Measurements from ENCODE around the gene SORBS1.

Gene SORBS1

GRCh38 chr10:95421782-95422181 lies 139.4 kb downstream of the SORBS1 start:
- no peaks in the 10 kb centered on the region for H3K4me1 ChIP-seq (ENCODE audit: control insufficient read depth in 1 of 2, insufficient read depth in 2 of 2, low read length in 2 of 2)
- H3K79me2 ChIP-seq (ENCODE audit: control insufficient read depth, insufficient read depth, low read length, poor library complexity) = no peaks in the 10 kb centered on the region
- H3K27ac ChIP-seq (ENCODE audit: low read depth, low read length) = no peak overlapping the region
- no peak overlapping the region for H3K4me2 ChIP-seq (ENCODE audit: low read length)
- no peak overlapping the region for H3K23ac ChIP-seq (ENCODE audit: low read length)
- H4K91ac ChIP-seq (ENCODE audit: low read depth, low read length) = no peak overlapping the region
- H2AK5ac ChIP-seq (ENCODE audit: low read length) = no peak overlapping the region
- no peak overlapping the region for H3K4me3 ChIP-seq (ENCODE audit: low read depth, low read length)
- no peak overlapping the region for H2BK120ac ChIP-seq (ENCODE audit: insufficient read depth, low read length, poor library complexity)
- no CpG with 5 or more reads among the region's 3 CpGs for WGBS (ENCODE audit: extremely low coverage, insufficient coverage, insufficient read length)
- H3K79me1 ChIP-seq (ENCODE audit: low read length) = no peaks in the 10 kb centered on the region
- no peaks in the 10 kb centered on the region for H3K9me3 ChIP-seq (ENCODE audit: insufficient read depth, low read depth, low read length)
- no peak overlapping the region for H2BK5ac ChIP-seq (ENCODE audit: low read depth, low read length, poor library complexity)
- no peaks in the 10 kb centered on the region for H3K27me3 ChIP-seq (ENCODE audit: insufficient read depth, low read length)
- H4K8ac ChIP-seq (ENCODE audit: low read depth, low read length) = no peak overlapping the region
- no peak overlapping the region for H3K9ac ChIP-seq (ENCODE audit: low read length)
- no peak overlapping the region for H4K12ac ChIP-seq (ENCODE audit: low read depth, low read length)
- H3K14ac ChIP-seq (ENCODE audit: low read length) = no peak overlapping the region
- no peak overlapping the region for H3K4ac ChIP-seq (ENCODE audit: low read depth, low read length)
- H2BK12ac ChIP-seq (ENCODE audit: low read length) = no peak overlapping the region
- no peak overlapping the region for H3K18ac ChIP-seq (ENCODE audit: low read length)
- no peaks in the 10 kb centered on the region for H3K36me3 ChIP-seq (ENCODE audit: control insufficient read depth in 1 of 2, insufficient read depth in 2 of 2, low read length in 2 of 2)
- H2AFZ ChIP-seq (ENCODE audit: insufficient read depth, low read length, poor library complexity) = no peak overlapping the region
- DNase-seq = no peak

GRCh38 chr10:95419399-95419798 lies 141.8 kb downstream of the SORBS1 start:
- Histone ChIP-seq H3K9me3 (ENCODE audit: insufficient read depth, low read depth, low read length) (no peaks in the 10 kb centered on the region), H3K9ac (ENCODE audit: low read length) (no peak overlapping the region), H2BK12ac (ENCODE audit: low read length) (no peak overlapping the region), H3K79me1 (ENCODE audit: low read length) (no peaks in the 10 kb centered on the region), H2BK5ac (ENCODE audit: low read depth, low read length, poor library complexity) (no peak overlapping the region), H3K18ac (ENCODE audit: low read length) (no peak overlapping the region), H3K4ac (ENCODE audit: low read depth, low read length) (no peak overlapping the region), H2AFZ (ENCODE audit: insufficient read depth, low read length, poor library complexity) (no peak overlapping the region), H3K36me3 (ENCODE audit: control insufficient read depth in 1 of 2, insufficient read depth in 2 of 2, low read length in 2 of 2) (no peaks in the 10 kb centered on the region), H3K79me2 (ENCODE audit: control insufficient read depth, insufficient read depth, low read length, poor library complexity) (no peaks in the 10 kb centered on the region), H4K91ac (ENCODE audit: low read depth, low read length) (no peak overlapping the region), H3K4me1 (ENCODE audit: control insufficient read depth in 1 of 2, insufficient read depth in 2 of 2, low read length in 2 of 2) (no peaks in the 10 kb centered on the region), H2BK120ac (ENCODE audit: insufficient read depth, low read length, poor library complexity) (no peak overlapping the region), H3K14ac (ENCODE audit: low read length) (no peak overlapping the region), H3K27me3 (ENCODE audit: insufficient read depth, low read length) (no peaks in the 10 kb centered on the region), H3K4me2 (ENCODE audit: low read length) (no peak overlapping the region), H3K23ac (ENCODE audit: low read length) (no peak overlapping the region), H4K8ac (ENCODE audit: low read depth, low read length) (no peak overlapping the region), H3K4me3 (ENCODE audit: low read depth, low read length) (no peak overlapping the region), H3K27ac (ENCODE audit: low read depth, low read length) (no peak overlapping the region), H2AK5ac (ENCODE audit: low read length) (no peak overlapping the region), H4K12ac (ENCODE audit: low read depth, low read length) (no peak overlapping the region)
- WGBS (ENCODE audit: extremely low coverage, insufficient coverage, insufficient read length) = no CpG with 5 or more reads among the region's 3 CpGs
- no peak for DNase-seq

- Histone ChIP-seq H3K4me1 (ENCODE audit: control insufficient read depth in 1 of 2, insufficient read depth in 2 of 2, low read length in 2 of 2) (no peaks in the 10 kb centered on the region), H3K14ac (ENCODE audit: low read length) (no peak overlapping the region), H3K79me2 (ENCODE audit: control insufficient read depth, insufficient read depth, low read length, poor library complexity) (no peaks in the 10 kb centered on the region), H3K4me2 (ENCODE audit: low read length) (no peak overlapping the region), H2BK12ac (ENCODE audit: low read length) (no peak overlapping the region), H2AFZ (ENCODE audit: insufficient read depth, low read length, poor library complexity) (no peak overlapping the region), H3K27ac (ENCODE audit: low read depth, low read length) (no peak overlapping the region), H2AK5ac (ENCODE audit: low read length) (no peak overlapping the region), H2BK120ac (ENCODE audit: insufficient read depth, low read length, poor library complexity) (no peak overlapping the region), H4K8ac (ENCODE audit: low read depth, low read length) (no peak overlapping the region), H4K91ac (ENCODE audit: low read depth, low read length) (no peak overlapping the region), H3K79me1 (ENCODE audit: low read length) (no peaks in the 10 kb centered on the region), H3K4ac (ENCODE audit: low read depth, low read length) (no peak overlapping the region), H2BK5ac (ENCODE audit: low read depth, low read length, poor library complexity) (no peak overlapping the region), H3K9me3 (ENCODE audit: insufficient read depth, low read depth, low read length) (no peaks in the 10 kb centered on the region), H3K27me3 (ENCODE audit: insufficient read depth, low read length) (no peaks in the 10 kb centered on the region), H3K4me3 (ENCODE audit: low read depth, low read length) (no peak overlapping the region), H3K18ac (ENCODE audit: low read length) (no peak overlapping the region), H3K36me3 (ENCODE audit: control insufficient read depth in 1 of 2, insufficient read depth in 2 of 2, low read length in 2 of 2) (no peaks in the 10 kb centered on the region), H4K12ac (ENCODE audit: low read depth, low read length) (no peak overlapping the region), H3K23ac (ENCODE audit: low read length) (no peak overlapping the region), H3K9ac (ENCODE audit: low read length) (no peak overlapping the region)
- DNase-seq = no peak
- no CpG with 5 or more reads among the region's 7 CpGs for WGBS (ENCODE audit: extremely low coverage, insufficient coverage, insufficient read length)
These were observed 144.2 kb downstream of the SORBS1 start for GRCh38 chr10:95416973-95417372.

- Histone ChIP-seq H3K4me1 (ENCODE audit: control insufficient read depth in 1 of 2, insufficient read depth in 2 of 2, low read length in 2 of 2) (no peaks in the 10 kb centered on the region), H3K79me2 (ENCODE audit: control insufficient read depth, insufficient read depth, low read length, poor library complexity) (no peaks in the 10 kb centered on the region), H2BK12ac (ENCODE audit: low read length) (no peak overlapping the region), H3K9me3 (ENCODE audit: insufficient read depth, low read depth, low read length) (no peaks in the 10 kb centered on the region), H2AK5ac (ENCODE audit: low read length) (no peak overlapping the region), H3K4me2 (ENCODE audit: low read length) (no peak overlapping the region), H4K12ac (ENCODE audit: low read depth, low read length) (no peak overlapping the region), H3K4me3 (ENCODE audit: low read depth, low read length) (no peak overlapping the region), H4K91ac (ENCODE audit: low read depth, low read length) (no peak overlapping the region), H2BK5ac (ENCODE audit: low read depth, low read length, poor library complexity) (no peak overlapping the region), H3K36me3 (ENCODE audit: control insufficient read depth in 1 of 2, insufficient read depth in 2 of 2, low read length in 2 of 2) (no peaks in the 10 kb centered on the region), H3K27ac (ENCODE audit: low read depth, low read length) (no peak overlapping the region), H3K14ac (ENCODE audit: low read length) (no peak overlapping the region), H3K9ac (ENCODE audit: low read length) (no peak overlapping the region), H3K27me3 (ENCODE audit: insufficient read depth, low read length) (no peaks in the 10 kb centered on the region), H3K23ac (ENCODE audit: low read length) (no peak overlapping the region), H3K18ac (ENCODE audit: low read length) (no peak overlapping the region), H2AFZ (ENCODE audit: insufficient read depth, low read length, poor library complexity) (no peak overlapping the region), H4K8ac (ENCODE audit: low read depth, low read length) (no peak overlapping the region), H3K79me1 (ENCODE audit: low read length) (no peaks in the 10 kb centered on the region), H3K4ac (ENCODE audit: low read depth, low read length) (no peak overlapping the region), H2BK120ac (ENCODE audit: insufficient read depth, low read length, poor library complexity) (no peak overlapping the region)
- DNase-seq = peak in 1 of 2 donors; percentile 12
- WGBS (ENCODE audit: extremely low coverage, insufficient coverage, insufficient read length) = no CpG with 5 or more reads among the region's 4 CpGs
These were observed 144.9 kb downstream of the SORBS1 start for GRCh38 chr10:95416270-95416669.

Data from trophoblast cell (in vitro differentiated cells and primary cell).